Brain microvascular endothelial cell (primary cell): ENCODE measurements around the gene TTYH1.
A peak's percentile ranks its signal among the peaks of the same experiment; 100 is the strongest.

ENCODE experiments used
- DNase-seq: peaks from one replicate; pipeline ENCODE4 v3.0.0-alpha.2; 2020
- H3K27ac ChIP-seq: fragments of 250-450 bp; sonication (Bioruptor Pico); 2 replicates; pipeline ENCODE4 v1.5.1; 2020; ENCODE audit warnings: mild to moderate bottlenecking, moderate library complexity
- H3K27me3 ChIP-seq: fragments of 250-450 bp; sonication (Bioruptor Pico); replicated peaks from 2 replicates; pipeline ENCODE4 v1.5.1; 2020; ENCODE audit warnings: mild to moderate bottlenecking
- H3K36me3 ChIP-seq: fragments of 250-450 bp; sonication (Bioruptor Pico); replicated peaks from 2 replicates; pipeline ENCODE4 v1.5.1; 2020; ENCODE audit warnings: mild to moderate bottlenecking
- H3K4me3 ChIP-seq: 2 replicates; pipeline ENCODE4 v1.5.1; 2011; ENCODE audit warnings: low read depth, mild to moderate bottlenecking, control low read depth, low read length, moderate library complexity
- CTCF ChIP-seq: IDR thresholded peaks from 2 replicates; pipeline ENCODE4 v1.5.1; 2011; ENCODE audit warnings: low read depth, mild to moderate bottlenecking, moderate library complexity, low read length, control low read depth, inconsistent platforms; ENCODE audit errors: missing control alignments
- in situ Hi-C: cut with HindIII; loops from 2 replicates; pipeline ENCODE4 v1.10.0; 2017; ENCODE audit warnings: low sequenced_read_pairs, low pct_ligation_motif_present

TTYH1 gene

DNA sequence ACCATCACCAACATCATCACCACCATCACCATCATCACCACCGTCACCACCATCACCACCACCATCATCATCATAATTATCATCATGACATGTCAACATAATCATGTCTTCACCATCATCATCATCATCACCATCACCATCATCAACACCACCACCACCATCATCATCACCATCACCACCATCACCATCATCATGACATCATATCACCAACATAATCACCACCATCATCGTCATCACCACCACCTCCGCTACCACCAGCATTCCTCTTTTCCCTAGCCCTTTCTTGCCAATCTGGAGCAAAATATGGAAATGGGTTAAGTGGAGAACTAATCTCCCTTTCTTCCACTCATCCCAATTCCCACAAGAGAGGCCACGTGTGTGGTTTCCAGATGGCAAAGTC is 1.1 kb upstream of the TTYH1 start:
- Histone ChIP-seq H3K27ac (no peak overlapping the region), H3K4me3 (no peak overlapping the region), H3K27me3 (peaks cover 25% of the 10 kb centered on the region), H3K36me3 (no peaks in the 10 kb centered on the region)
- in situ Hi-C loops: no loop called here
- TF ChIP-seq CTCF: no peak
- DNase-seq: no peak

DNA sequence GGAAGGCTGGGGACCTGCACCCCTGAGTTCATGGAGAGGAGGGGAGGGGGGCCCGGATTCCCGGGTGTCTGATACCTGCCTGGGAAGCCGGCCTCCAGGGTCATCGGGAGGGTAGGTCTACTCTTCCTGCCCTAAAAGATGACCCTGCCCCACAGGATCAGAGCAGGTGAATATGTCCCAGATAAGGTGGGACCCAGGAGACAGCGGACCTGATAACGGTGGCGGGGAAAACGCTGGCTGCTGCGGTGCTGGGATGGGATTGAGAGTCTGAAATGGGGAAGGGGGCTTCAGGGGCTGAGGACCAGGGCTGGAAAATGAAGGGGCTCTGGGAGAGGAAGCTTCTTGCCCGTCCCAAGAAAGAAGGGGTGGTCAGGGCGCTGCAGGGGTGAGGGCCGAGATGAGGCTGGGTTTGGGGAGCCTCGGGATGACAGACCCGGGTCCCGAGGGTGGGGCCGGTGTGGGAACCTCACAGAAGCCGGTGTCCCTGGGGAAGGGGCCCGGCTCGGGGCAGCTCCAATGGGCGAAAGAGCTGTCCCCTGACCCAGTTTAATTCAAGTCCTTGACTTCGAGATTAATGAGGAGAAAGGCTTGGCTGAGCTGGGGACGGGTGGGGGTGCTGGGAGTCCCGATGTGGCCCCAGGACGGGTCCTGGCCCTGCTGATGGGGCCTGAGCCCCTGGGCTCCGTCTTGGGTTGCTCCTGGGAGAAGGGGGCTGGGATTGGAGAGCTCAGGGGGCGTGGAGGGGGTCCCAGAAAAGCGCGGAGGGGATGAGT is 823 bp downstream of the TTYH1 start:
- no peak for TF ChIP-seq CTCF
- in situ Hi-C loops: no loop called here
- no peak overlapping the region for H3K4me3 ChIP-seq
- no peak overlapping the region for H3K27ac ChIP-seq
- H3K36me3 ChIP-seq: no peaks in the 10 kb centered on the region
- peaks cover 27% of the 10 kb centered on the region for H3K27me3 ChIP-seq
- no peak for DNase-seq

DNA sequence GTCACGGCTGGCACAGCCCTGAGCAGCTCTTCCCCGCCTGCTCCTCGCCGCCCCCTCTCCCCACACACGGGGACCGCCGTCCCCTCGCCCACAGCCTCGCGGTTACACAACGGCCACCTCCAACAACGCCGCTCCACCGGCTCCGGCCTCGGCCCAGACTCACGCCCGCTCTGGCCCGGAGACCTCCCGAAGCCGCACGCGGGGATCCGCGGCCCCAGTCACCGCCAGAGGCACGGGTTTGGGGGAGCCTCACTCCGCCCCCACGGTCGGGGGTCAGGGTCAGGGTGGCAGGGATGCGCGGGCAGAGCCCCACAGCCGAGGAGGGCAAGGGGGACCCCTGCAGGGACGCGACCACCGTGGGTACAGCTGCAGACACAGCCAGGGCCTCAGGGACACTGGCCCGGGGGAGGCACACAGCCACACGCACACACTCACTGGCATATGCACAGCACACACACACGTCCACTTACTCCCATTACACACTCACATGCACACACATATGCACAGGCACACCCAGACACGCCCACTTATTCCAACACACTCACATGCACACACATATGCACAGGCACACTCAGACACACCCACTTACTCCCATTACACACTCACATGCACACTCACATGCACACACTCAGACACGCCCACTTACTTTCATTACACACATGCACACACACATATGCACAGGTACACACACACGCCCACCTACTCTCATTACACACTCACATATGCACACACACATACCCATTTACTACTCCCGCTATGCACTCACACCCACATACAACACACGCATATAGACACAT is 1.6 kb downstream of the TTYH1 start:
- Histone ChIP-seq H3K27ac (no peak overlapping the region), H3K36me3 (no peaks in the 10 kb centered on the region), H3K4me3 (no peak overlapping the region), H3K27me3 (peaks cover 27% of the 10 kb centered on the region)
- in situ Hi-C loops: no loop called here
- DNase-seq: no peak
- TF ChIP-seq CTCF: no peak

- no peak for TF ChIP-seq CTCF
- Histone ChIP-seq H3K27ac (no peak overlapping the region), H3K27me3 (peaks cover 27% of the 10 kb centered on the region), H3K36me3 (no peaks in the 10 kb centered on the region), H3K4me3 (no peak overlapping the region)
- DNase-seq: peak; percentile 68
- in situ Hi-C loops: no loop called here
These were observed 3.0 kb downstream of the TTYH1 start for GRCh38 chr19:54418030-54418929.

DNA sequence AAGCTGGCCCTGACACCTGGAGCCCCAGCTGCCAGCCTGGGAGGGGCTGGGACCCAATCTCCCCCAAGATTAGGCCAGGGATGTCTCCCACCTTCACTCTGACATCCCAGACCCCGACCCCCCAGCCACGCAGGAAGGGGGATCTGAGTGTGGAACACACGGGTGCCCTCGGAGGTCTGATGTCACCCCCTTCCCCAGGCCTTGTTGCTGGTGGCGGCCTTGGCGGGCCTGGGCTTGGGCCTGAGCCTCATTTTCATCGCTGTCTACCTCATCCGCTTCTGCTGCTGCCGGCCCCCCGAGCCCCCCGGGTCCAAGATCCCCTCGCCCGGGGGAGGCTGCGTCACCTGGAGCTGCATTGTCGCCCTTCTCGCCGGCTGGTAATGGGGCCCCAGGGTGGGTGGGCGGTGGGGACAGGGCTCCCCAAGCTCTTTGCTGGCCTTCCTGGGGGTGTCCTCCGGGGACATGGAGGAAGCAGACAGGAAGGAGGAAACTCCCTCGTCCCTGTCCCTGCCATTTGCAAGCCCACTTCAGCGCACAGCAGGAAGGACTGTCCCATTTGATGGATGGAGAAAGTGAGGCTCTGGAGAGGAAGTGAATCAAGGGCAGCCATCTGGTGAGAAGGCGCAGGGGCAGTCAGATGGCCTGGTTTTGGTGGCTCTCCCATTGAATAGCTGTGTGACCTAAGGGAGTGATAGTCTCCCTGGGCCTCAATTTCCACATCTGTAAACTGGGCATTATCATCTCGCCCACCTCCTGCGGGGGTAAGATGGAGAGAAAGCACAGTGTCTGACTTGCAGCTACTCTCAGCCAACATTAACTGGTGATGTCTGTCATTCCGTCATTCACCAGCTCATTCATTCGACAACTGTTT is 3.9 kb downstream of the TTYH1 start:
- no peak for TF ChIP-seq CTCF
- no peak for DNase-seq
- in situ Hi-C loops: no loop called here
- H3K36me3 ChIP-seq: no peaks in the 10 kb centered on the region
- H3K4me3 ChIP-seq: no peak overlapping the region
- H3K27me3 ChIP-seq: peaks cover 27% of the 10 kb centered on the region
- no peak overlapping the region for H3K27ac ChIP-seq
